BLaER1 treated with 17β-estradiol and CSF1 and Interleukin-3, amounts not matched to agents 10 nM and 100 nM (cell line): Measurements from ENCODE around the gene CPSF3.

ENCODE experiments used
- H3K27ac ChIP-seq, 11 experiments: shearing (Covaris generic); formaldehyde crosslinking; 2 replicates each; pipeline ENCODE4 v1.8.1; 2022
- H3K27me3 ChIP-seq, 11 experiments: shearing (Covaris generic); formaldehyde crosslinking; 2 replicates each; pipeline ENCODE4 v1.8.1; 2022
- H3K36me3 ChIP-seq, 11 experiments: shearing (Covaris generic); formaldehyde crosslinking; 2 replicates each; pipeline ENCODE4 v1.8.1; 2022
- H3K4me1 ChIP-seq, 10 experiments: shearing (Covaris generic); formaldehyde crosslinking; 2 replicates each; pipeline ENCODE4 v1.8.1; 2022
- H3K4me2 ChIP-seq, 11 experiments: shearing (Covaris generic); formaldehyde crosslinking; 2 replicates each; pipeline ENCODE4 v1.8.1; 2022
- H3K4me3 ChIP-seq, 10 experiments: shearing (Covaris generic); formaldehyde crosslinking; 2 replicates each; pipeline ENCODE4 v1.8.1; 2022
- H3K9ac ChIP-seq, 11 experiments: shearing (Covaris generic); formaldehyde crosslinking; 2 replicates each; pipeline ENCODE4 v1.8.1; 2022
- H3K9me3 ChIP-seq, 11 experiments: shearing (Covaris generic); formaldehyde crosslinking; replicated peaks in 1 of 11; 2 replicates each; pipeline ENCODE4 v1.8.1; 2022
- H4K20me1 ChIP-seq, 11 experiments: shearing (Covaris generic); formaldehyde crosslinking; 2 replicates each; pipeline ENCODE4 v1.8.1; 2022
- Cebpa-rat ChIP-seq, 11 experiments: shearing (Covaris generic); IDR thresholded peaks; 2 replicates each; pipeline ENCODE4 v1.8.1; 2022

The CPSF3 gene

DNA sequence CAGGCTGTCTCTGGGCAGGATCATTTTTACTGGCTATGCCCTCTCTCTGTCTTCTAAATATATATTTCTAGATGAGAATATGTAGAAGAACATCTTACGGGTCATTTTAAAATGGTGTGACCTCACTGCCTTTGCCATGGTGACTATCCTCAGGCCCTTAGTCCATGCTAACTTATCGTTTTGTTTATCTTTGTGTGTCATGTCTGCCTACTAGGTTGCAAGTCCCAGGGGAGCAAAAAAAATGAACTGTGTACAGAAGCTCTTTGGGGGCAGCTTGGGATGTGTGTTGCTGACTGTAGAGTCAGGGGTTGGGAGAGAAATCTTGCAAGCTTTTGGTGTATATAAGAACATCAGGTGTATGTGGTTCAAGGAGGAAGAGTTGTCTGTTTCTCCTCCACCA is 11.0 kb downstream of the CPSF3 start:
- no peak overlapping the region for H3K4me3 ChIP-seq
- no peak for TF ChIP-seq Cebpa-rat (IDR thresholded peaks at IDR 0.05)
- H3K36me3 ChIP-seq = peaks cover 96 to 100% (median 100%) of the 10 kb centered on the region in 11 experiments
- H3K4me1 ChIP-seq = peaks cover 3 to 23% (median 17%) of the 10 kb centered on the region in 10 experiments; a peak in 17 of 20 replicates
- peak overlapping the region in 1 of 11 experiments; percentile 28; a peak in 1 of 22 replicates for H3K9ac ChIP-seq
- H3K27me3 ChIP-seq = no peaks in the 10 kb centered on the region
- H3K27ac ChIP-seq = no peak overlapping the region
- H4K20me1 ChIP-seq = no peaks in the 10 kb centered on the region
- H3K9me3 ChIP-seq = peaks cover 0 to 6% (median 0%) of the 10 kb centered on the region in 11 experiments; a peak in 1 of 22 replicates
- peak overlapping the region in 6 of 11 experiments; percentile 6 to 69 (median 52); a peak in 9 of 22 replicates for H3K4me2 ChIP-seq

DNA sequence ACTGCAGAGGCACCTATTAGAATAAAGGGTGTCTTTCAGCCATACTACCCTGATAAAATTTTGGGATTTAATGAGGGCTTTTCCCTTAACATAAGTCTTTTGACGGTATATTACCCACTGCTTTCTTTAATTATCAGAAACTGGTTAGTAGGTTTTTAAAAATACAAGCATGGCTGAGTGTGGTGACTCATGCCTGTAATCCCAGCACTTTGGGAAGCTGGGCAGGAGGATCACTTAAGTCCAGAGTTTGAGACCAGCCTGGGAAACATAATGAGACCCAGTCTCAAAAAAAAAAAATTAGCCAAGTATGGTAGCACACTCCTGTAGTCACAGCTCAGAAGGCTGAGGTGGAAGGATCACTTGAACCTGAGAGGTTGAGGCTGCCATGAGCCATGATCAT is 16.1 kb downstream of the CPSF3 start:
- no peak overlapping the region for H3K9ac ChIP-seq
- no peak for TF ChIP-seq Cebpa-rat (IDR thresholded peaks at IDR 0.05)
- H3K4me1 ChIP-seq = peaks cover 0 to 10% (median 5%) of the 10 kb centered on the region in 10 experiments; a peak in 12 of 20 replicates
- H3K27ac ChIP-seq = no peak overlapping the region
- no peaks in the 10 kb centered on the region for H3K27me3 ChIP-seq
- peaks cover 0 to 6% (median 0%) of the 10 kb centered on the region in 11 experiments; a peak in 1 of 22 replicates for H3K9me3 ChIP-seq
- no peak overlapping the region for H3K4me2 ChIP-seq
- no peaks in the 10 kb centered on the region for H4K20me1 ChIP-seq
- H3K36me3 ChIP-seq = peaks cover 90 to 100% (median 99%) of the 10 kb centered on the region in 11 experiments
- H3K4me3 ChIP-seq = no peak overlapping the region

- H3K27me3 ChIP-seq = no peaks in the 10 kb centered on the region
- no peak overlapping the region for H3K4me2 ChIP-seq
- no peak for TF ChIP-seq Cebpa-rat (IDR thresholded peaks at IDR 0.05)
- H3K9ac ChIP-seq = no peak overlapping the region
- peaks cover 0 to 3% (median 0%) of the 10 kb centered on the region in 10 experiments; a peak in 7 of 20 replicates for H3K4me1 ChIP-seq
- H3K9me3 ChIP-seq = peaks cover 0 to 6% (median 0%) of the 10 kb centered on the region in 11 experiments; a peak in 1 of 22 replicates
- H3K36me3 ChIP-seq = peaks cover 92 to 100% (median 99%) of the 10 kb centered on the region in 11 experiments
- H3K4me3 ChIP-seq = no peak overlapping the region
- no peak overlapping the region for H3K27ac ChIP-seq
- H4K20me1 ChIP-seq = no peaks in the 10 kb centered on the region
Observed at GRCh38 chr2:9440058-9440727, 16.7 kb downstream of the CPSF3 start.

DNA sequence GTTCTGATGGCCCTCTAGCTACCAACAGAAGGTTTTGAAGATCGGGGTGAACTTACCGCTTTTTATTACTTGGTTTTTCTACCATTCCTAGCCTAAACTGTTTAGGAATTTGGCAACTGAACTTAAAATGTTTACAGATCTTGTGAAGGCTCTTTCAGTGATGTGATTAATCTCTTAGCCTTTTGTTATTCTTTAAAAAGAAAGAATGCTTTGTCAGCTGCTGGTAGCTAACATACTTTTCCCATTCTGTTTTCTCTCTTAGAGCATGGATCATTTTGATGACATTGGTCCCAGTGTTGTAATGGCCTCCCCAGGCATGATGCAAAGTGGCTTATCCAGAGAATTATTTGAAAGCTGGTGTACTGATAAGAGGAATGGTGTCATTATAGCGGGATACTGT is 18.1 kb downstream of the CPSF3 start:
- Histone ChIP-seq H4K20me1 (no peaks in the 10 kb centered on the region), H3K27ac (no peak overlapping the region), H3K4me1 (no peaks in the 10 kb centered on the region), H3K27me3 (no peaks in the 10 kb centered on the region), H3K9me3 (peaks cover 0 to 6% (median 0%) of the 10 kb centered on the region in 11 experiments; a peak in 1 of 22 replicates), H3K9ac (no peak overlapping the region), H3K36me3 (peaks cover 93 to 100% (median 97%) of the 10 kb centered on the region in 11 experiments), H3K4me2 (no peak overlapping the region), H3K4me3 (no peak overlapping the region)
- no peak for TF ChIP-seq Cebpa-rat (IDR thresholded peaks at IDR 0.05)

GRCh38 chr2:9443526-9443925 is 20.1 kb downstream of the CPSF3 start:
- no peak for TF ChIP-seq Cebpa-rat (IDR thresholded peaks at IDR 0.05)

DNA sequence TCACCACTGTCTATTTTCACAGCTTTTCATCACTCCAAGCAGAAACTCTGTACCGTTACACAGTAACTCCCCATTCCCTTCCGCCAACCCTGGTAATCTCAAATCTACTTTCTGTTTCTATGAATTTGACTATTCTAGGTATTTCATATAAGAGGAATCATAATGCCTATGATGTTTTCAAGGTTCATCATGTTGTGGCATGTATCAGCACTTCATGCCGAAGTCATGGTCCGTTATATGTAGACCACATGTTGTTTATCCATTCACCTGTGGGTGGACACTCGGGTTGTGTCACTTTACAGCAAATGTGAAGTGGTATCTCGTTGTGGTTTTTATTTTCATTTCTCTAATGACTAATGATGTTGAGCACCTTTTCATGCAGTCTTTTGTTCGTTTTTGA is 21.6 kb downstream of the CPSF3 start:
- no peak overlapping the region for H3K4me3 ChIP-seq
- H3K9ac ChIP-seq = no peak overlapping the region
- H3K36me3 ChIP-seq = peaks cover 96 to 100% (median 98%) of the 10 kb centered on the region in 11 experiments

More at GRCh38 chr2:9443526-9443925, 20.1 kb downstream of the CPSF3 start:
- Histone ChIP-seq H4K20me1 (no peaks in the 10 kb centered on the region), H3K9ac (no peak overlapping the region), H3K4me2 (no peak overlapping the region), H3K27ac (no peak overlapping the region), H3K27me3 (no peaks in the 10 kb centered on the region), H3K4me1 (no peaks in the 10 kb centered on the region), H3K36me3 (peaks cover 93 to 100% (median 97%) of the 10 kb centered on the region in 11 experiments), H3K9me3 (no peaks in the 10 kb centered on the region), H3K4me3 (no peak overlapping the region)

DNA sequence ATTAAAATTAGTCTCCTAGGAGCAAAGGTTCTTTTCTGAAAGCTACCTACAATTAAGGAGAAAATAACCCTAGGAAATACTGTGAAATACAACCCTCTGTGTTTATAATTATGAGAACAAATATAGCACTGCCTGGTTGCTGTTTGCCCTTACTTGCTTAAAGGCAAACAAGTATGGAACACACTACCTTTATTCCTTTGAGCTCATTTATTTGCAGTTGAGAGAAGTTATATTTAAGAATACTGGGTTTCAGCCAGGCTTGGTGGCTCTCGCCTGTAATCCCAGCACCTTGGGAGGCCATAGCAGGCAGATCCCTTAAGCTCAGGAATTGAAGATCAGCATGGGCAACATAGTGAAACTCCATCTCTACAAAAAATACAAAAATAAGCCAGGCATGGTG is 27.8 kb downstream of the CPSF3 start:
- no peak overlapping the region for H3K27ac ChIP-seq
- no peak overlapping the region for H3K9ac ChIP-seq
- no peaks in the 10 kb centered on the region for H4K20me1 ChIP-seq
- no peaks in the 10 kb centered on the region for H3K27me3 ChIP-seq
- H3K4me2 ChIP-seq = no peak overlapping the region
- H3K9me3 ChIP-seq = no peaks in the 10 kb centered on the region
- H3K36me3 ChIP-seq = peaks cover 92 to 100% (median 98%) of the 10 kb centered on the region in 11 experiments
- H3K4me3 ChIP-seq = no peak overlapping the region
- TF ChIP-seq Cebpa-rat (IDR thresholded peaks at IDR 0.05) = no peak
- no peaks in the 10 kb centered on the region for H3K4me1 ChIP-seq

More for the DNA sequence above, 21.6 kb downstream of the CPSF3 start:
- Histone ChIP-seq H3K4me2 (no peak overlapping the region), H3K9me3 (no peaks in the 10 kb centered on the region), H3K4me1 (no peaks in the 10 kb centered on the region), H4K20me1 (no peaks in the 10 kb centered on the region), H3K27me3 (no peaks in the 10 kb centered on the region), H3K27ac (no peak overlapping the region)
- no peak for TF ChIP-seq Cebpa-rat (IDR thresholded peaks at IDR 0.05)

DNA sequence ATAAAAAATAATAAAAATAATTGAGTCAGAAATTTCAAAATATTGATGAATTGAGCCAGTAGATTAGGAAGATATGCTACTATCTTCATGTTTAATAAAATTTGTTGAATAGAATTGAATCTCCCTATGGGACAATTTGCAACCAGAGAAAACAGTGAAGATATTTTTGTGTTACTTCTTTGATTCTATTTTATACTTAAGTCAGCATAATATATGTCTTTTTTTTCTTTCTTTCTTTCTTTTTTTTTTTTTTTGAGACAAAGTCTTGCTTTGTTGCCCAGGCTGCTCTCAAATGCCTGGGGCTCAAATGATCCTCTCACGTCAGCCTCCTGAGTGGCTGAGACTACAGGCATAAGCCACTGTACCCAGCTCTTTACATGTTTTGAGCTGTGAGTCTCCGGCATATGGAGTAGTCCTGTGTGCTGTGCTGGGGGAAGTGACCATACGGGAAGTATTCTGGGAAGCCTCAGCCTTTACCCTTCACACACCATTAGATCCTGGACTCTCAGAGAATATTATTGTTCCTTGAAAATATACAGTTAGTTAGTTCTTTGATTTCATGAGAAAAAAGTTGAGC is 37.1 kb downstream of the CPSF3 start:
- H3K4me3 ChIP-seq = no peak overlapping the region
- H3K27me3 ChIP-seq = no peaks in the 10 kb centered on the region
- no peak for TF ChIP-seq Cebpa-rat (IDR thresholded peaks at IDR 0.05)
- peaks cover 12 to 29% (median 21%) of the 10 kb centered on the region in 10 experiments for H3K4me1 ChIP-seq
- H3K27ac ChIP-seq = no peak overlapping the region
- H4K20me1 ChIP-seq = peaks cover 0 to 10% (median 0%) of the 10 kb centered on the region in 11 experiments; a peak in 7 of 22 replicates
- no peak overlapping the region for H3K4me2 ChIP-seq
- no peak overlapping the region for H3K9ac ChIP-seq
- H3K36me3 ChIP-seq = peaks cover 67 to 98% (median 79%) of the 10 kb centered on the region in 11 experiments
- no peaks in the 10 kb centered on the region for H3K9me3 ChIP-seq

DNA sequence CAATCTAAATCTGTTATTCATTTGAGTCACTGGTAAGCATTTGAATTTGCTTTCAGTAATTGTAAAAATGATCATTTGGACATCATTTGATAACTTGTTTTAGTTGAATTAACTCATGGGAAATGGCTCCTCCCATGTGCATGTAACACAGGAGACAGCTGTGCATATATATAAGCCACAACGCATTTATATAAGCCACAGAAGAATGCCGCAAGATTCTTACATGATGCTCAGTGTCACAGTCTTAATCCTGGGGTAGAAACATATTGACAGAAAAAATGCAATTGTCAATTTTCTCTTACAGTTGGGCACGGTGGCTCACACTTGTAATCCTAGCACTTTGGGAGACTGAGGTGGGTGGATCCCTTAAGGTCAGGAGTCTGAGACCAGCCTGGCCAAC is 37.6 kb downstream of the CPSF3 start:
- Histone ChIP-seq H3K9ac (no peak overlapping the region), H3K9me3 (no peaks in the 10 kb centered on the region), H3K4me1 (peaks cover 12 to 29% (median 21%) of the 10 kb centered on the region in 10 experiments), H3K27me3 (no peaks in the 10 kb centered on the region), H3K36me3 (peaks cover 68 to 98% (median 79%) of the 10 kb centered on the region in 11 experiments), H3K27ac (no peak overlapping the region), H3K4me3 (no peak overlapping the region), H3K4me2 (no peak overlapping the region), H4K20me1 (peaks cover 0 to 10% (median 0%) of the 10 kb centered on the region in 11 experiments; a peak in 7 of 22 replicates)
- no peak for TF ChIP-seq Cebpa-rat (IDR thresholded peaks at IDR 0.05)
